GM21447 (cell line): ENCODE data around the gene SYT17.

ENCODE experiments used
- ATAC-seq: cut with Tn5 transposase; IDR thresholded peaks from one replicate; pipeline ENCODE4 v1.9.1; 2021; ENCODE audit not compliant: unreplicated experiment

The SYT17 gene

GRCh38 chr16:19138601-19139000 is 29.4 kb upstream of the SYT17 start:
- ATAC-seq = no peak

GRCh38 chr16:19139436-19140091 is 28.5 kb upstream of the SYT17 start:
- ATAC-seq = no peak

- ATAC-seq = no peak
Measured at GRCh38 chr16:19140396-19140795, 27.6 kb upstream of the SYT17 start.

GRCh38 chr16:19142939-19143598 is 25.0 kb upstream of the SYT17 start:
- no peak for ATAC-seq

DNA sequence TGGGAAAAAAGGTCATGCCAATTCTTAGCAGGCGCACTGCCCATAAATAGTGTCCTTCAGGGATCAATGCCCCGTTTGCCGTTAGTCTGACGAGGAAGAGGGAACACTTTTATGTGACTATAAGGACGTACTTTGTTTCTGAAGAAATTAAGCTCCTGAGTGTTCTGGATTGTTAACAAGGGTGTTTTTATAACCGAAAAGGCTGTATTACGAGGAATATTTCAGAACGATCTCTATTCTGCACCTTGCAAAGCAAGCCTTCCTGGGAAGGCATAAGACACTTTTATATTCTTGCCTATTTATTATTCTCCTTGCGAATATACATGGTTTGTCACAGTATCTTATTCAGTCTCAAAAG is 24.5 kb upstream of the SYT17 start:
- no peak for ATAC-seq

GRCh38 chr16:19145010-19145409 is 23.0 kb upstream of the SYT17 start:
- no peak for ATAC-seq

DNA sequence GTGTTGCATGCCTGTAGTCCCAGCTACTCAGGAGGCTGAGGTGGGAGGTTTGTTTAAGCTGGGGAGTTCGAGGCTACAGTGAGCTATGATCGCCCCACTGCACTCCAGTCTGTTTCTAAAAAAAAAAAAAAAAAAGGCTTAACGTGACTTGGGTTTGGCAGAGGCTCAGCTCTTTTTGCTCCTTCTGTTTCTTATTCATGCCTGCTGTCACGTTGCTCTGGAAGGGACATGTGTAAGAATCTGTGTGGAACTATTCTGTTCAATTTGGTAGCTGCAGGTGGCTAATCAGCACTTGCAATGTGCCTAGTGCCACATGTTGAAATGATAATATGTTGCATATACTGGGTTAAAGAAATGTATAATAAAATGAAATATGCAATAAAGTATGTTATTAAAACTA is 20.9 kb upstream of the SYT17 start:
- ATAC-seq = no peak

- no peak for ATAC-seq
Measured at GRCh38 chr16:19147627-19148026, 20.4 kb upstream of the SYT17 start.

- no peak for ATAC-seq
Measured at GRCh38 chr16:19148189-19148588, 19.9 kb upstream of the SYT17 start.

DNA sequence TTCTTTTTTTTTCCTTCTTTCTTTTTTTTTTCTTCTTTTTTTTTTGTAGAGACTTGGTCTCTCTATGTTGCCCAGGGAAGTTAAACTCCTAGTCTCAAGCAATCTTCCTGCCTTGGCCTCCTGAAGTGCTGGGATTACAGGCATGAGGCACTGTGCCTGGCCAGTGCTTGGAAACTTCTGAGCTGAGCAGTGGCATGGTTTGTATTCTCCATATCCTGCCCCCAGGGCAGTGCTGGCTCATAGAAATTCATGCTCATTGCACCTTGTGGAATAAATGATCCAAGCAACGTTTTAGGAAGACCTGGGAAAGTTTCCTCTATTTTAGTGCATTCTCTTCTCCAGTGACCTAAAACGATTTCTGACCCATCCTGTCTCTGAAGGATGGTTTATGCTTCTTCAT is 16.7 kb upstream of the SYT17 start:
- ATAC-seq = no peak

GRCh38 chr16:19152042-19152441 is 16.0 kb upstream of the SYT17 start:
- no peak for ATAC-seq

DNA sequence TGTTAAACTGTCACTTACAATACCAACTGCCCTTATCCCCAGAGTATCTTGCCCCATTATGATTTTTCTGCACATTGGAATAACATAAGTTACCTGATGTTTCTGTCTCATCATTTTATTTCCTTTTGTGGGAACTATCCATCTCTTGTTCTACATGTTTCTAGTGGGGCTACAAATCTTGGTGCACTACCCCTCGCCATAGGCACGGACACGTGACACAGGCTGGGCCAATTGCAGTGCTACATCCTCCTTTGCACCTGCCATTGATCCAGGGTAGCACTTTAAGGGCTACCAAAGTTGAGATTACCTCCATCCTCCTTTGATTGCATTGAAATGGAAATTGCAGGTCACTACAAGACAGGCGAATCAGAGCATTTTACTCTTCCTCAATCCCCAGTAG is 14.2 kb upstream of the SYT17 start:
- no peak for ATAC-seq

GRCh38 chr16:19162085-19162484 is 6.0 kb upstream of the SYT17 start:
- no peak for ATAC-seq

- ATAC-seq = no peak
Measured at GRCh38 chr16:19163215-19163614, 4.8 kb upstream of the SYT17 start.

- ATAC-seq = no peak
Measured at GRCh38 chr16:19164285-19164684, 3.8 kb upstream of the SYT17 start.

DNA sequence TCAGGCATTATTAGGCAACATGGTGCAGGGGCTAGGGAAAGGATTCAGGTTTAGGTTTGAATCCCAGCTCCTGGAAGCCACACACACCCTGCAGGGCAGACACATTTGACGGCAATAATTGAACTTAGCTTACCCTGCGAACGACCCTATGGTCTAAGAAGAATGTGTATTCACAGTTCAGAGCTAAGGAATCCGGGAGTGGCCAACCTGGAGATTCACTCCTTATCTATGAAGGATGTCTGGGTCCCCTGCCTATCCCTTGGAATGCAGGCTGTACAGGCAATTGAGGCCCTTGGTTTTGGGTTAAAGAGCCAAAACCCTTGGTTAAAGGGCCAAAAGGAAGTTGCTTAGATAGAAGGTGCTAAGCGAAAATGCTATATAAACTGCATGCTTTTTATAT is 2.9 kb upstream of the SYT17 start:
- no peak for ATAC-seq

DNA sequence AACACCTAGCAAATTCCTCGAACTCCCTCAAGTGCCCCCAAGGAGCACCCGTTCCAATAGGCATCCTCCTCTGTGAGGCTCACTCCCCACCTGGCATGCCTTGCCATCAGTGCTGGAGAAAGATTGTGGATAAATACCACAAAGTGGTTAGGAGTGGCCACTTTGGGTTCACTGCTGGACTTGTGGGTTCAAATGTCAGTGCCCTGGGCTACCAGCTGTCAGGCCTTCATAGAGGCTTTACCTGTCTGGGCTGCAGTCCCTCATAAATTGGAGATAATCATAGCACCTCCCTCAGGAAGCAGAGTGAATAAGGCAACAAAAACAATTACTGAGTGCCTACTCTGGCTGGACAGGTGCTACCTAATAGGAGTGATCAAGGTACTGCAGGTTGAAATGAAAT is 1.5 kb upstream of the SYT17 start:
- no peak for ATAC-seq

GRCh38 chr16:19168371-19169081 is 486 bp downstream of the SYT17 start:
- no peak for ATAC-seq

GRCh38 chr16:19169082-19169639 is 1.1 kb downstream of the SYT17 start:
- no peak for ATAC-seq

DNA sequence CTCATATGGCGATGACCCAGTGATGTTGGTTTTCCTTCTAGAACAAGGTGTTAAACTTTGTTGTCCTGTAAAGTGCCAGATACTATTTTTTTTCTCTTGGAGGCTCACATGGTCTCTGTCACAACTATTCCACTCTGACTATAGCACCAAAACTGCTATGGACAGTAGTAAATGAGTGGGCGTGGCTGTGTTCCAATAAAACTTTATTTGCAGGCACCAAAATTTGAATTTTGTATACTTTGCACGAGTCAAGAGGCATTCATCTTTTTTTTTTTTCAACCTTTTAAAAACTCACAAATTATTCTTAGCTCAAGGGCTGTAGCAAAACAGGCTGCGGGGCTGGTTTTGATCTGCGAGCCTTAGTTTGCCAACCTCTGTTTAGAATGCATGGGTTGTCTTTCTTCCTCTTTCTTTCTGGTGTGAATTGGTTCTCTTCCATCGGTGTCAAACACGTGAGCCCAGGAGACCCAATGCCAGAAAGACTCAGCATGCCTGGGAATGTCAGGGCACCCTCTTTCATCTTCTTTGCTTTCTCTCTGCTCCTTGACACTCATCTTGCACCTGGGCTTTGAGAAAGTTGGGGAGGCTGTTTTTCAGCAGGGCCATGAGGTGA is 2.1 kb downstream of the SYT17 start:
- ATAC-seq = no peak

DNA sequence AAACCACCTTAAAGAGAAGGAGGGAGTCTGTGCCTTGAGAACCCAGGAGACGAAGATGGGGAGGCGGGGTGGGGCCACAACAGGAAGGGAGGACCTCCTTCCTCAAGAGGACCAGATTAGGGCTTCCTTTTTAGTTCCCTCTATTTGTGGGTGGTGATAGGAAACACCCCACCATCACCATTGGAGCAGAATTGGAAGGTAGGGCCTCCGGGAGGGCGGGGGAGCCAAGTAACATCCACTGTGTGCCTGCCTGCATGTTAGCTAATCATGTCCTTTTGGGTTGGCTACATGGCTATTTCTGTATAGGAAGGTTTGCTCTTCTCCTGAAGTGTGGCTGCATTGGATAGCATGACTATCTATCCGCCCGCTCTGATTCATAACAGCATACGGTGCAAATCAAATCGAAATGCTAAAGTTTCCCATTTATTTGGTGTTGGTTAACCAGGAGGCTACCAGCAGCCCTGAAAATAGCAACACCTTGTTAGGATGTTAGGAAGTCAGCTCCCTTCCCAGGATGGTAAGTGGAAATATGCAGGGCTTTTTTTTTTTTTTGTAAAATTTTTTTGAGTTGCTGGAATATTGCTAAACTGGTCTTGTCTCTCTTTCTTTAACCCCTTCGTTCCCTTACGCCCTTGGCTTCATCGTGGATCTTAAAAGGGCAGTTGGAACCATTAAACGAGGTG is 4.2 kb downstream of the SYT17 start:
- no peak for ATAC-seq
